HG03432 (cell line): ENCODE measurements around the gene SLC2A4RG.

Source experiments
- ATAC-seq: cut with Tn5 transposase; IDR thresholded peaks from one replicate; pipeline ENCODE4 v1.9.1; 2021; ENCODE audit warnings: mild to moderate bottlenecking, moderate library complexity; ENCODE audit not compliant: unreplicated experiment

The SLC2A4RG gene

GRCh38 chr20:63698739-63699465 is 40.7 kb upstream of the SLC2A4RG start:
- no peak for ATAC-seq

- ATAC-seq: no peak
These were observed 39.9 kb upstream of the SLC2A4RG start for GRCh38 chr20:63699466-63700198.

- ATAC-seq: no peak
These were observed 39.2 kb upstream of the SLC2A4RG start for GRCh38 chr20:63700199-63701050.

GRCh38 chr20:63701051-63701328 is 38.6 kb upstream of the SLC2A4RG start:
- no peak for ATAC-seq

GRCh38 chr20:63701329-63702035 is 38.1 kb upstream of the SLC2A4RG start:
- ATAC-seq: no peak

GRCh38 chr20:63702036-63702665 is 37.4 kb upstream of the SLC2A4RG start:
- no peak for ATAC-seq

- ATAC-seq: no peak
These were observed 36.7 kb upstream of the SLC2A4RG start for GRCh38 chr20:63702751-63703470.

- ATAC-seq: no peak
These were observed 36.1 kb upstream of the SLC2A4RG start for GRCh38 chr20:63703471-63703975.

- no peak for ATAC-seq
These were observed 35.4 kb upstream of the SLC2A4RG start for GRCh38 chr20:63703976-63704748.

GRCh38 chr20:63704749-63705117 is 34.8 kb upstream of the SLC2A4RG start:
- ATAC-seq: no peak

GRCh38 chr20:63705232-63706026 is 34.1 kb upstream of the SLC2A4RG start:
- ATAC-seq: no peak

GRCh38 chr20:63706027-63706695 is 33.4 kb upstream of the SLC2A4RG start:
- no peak for ATAC-seq

- peak; percentile 27 for ATAC-seq
These were observed 32.6 kb upstream of the SLC2A4RG start for GRCh38 chr20:63706852-63707557.

GRCh38 chr20:63707558-63708300 is 31.8 kb upstream of the SLC2A4RG start, which contains the start of the genes ARFRP1 and ZGPAT:
TSS of gene ARFRP1 (minus strand) at chr20:63707976. CDS start at chr20:63707091, 885 bp downstream.
TSS of gene ZGPAT (plus strand) at chr20:63708039. CDS start at chr20:63708581, 542 bp downstream.
- ATAC-seq: peak; percentile 72

GRCh38 chr20:63708301-63709148 is 31.1 kb upstream of the SLC2A4RG start:
- ATAC-seq: peak; percentile 10
